Measurements from ENCODE around the gene PCCA.

DNA sequence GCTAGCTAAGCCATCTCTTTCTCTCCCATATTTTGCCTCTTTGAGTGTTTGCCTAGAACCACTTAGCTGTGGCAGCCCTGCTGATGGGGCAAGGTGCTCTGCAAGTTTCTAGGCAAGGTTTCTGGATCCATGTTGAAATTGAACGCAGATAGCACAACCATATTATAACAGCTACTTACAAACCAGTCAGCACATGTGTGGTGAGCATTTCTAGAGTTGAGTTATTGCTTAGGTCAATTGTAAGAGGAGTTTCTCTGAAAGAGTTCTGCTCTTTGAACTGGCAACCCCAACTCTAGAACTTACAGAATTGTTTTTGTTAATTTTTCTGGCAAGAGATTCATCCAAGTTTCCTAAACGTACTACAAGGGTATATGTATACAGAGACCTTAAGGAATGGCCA, 396.4 kb downstream of the PCCA start:
- TF ChIP-seq, protein P1, sequence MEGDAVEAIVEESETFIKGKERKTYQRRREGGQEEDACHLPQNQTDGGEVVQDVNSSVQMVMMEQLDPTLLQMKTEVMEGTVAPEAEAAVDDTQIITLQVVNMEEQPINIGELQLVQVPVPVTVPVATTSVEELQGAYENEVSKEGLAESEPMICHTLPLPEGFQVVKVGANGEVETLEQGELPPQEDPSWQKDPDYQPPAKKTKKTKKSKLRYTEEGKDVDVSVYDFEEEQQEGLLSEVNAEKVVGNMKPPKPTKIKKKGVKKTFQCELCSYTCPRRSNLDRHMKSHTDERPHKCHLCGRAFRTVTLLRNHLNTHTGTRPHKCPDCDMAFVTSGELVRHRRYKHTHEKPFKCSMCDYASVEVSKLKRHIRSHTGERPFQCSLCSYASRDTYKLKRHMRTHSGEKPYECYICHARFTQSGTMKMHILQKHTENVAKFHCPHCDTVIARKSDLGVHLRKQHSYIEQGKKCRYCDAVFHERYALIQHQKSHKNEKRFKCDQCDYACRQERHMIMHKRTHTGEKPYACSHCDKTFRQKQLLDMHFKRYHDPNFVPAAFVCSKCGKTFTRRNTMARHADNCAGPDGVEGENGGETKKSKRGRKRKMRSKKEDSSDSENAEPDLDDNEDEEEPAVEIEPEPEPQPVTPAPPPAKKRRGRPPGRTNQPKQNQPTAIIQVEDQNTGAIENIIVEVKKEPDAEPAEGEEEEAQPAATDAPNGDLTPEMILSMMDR (IDR thresholded peaks at IDR 0.05), result no peak
- no peak for TF ChIP-seq POLR2AphosphoS5 (IDR thresholded peaks at IDR 0.05; ENCODE audit: low read depth, low read length)
- no peak for TF ChIP-seq NRF1 (IDR thresholded peaks at IDR 0.05; ENCODE audit: low read depth, low read length)
- TF ChIP-seq FOXM1 (IDR thresholded peaks at IDR 0.05; ENCODE audit: low read depth), result no peak
- TF ChIP-seq SMC3 (IDR thresholded peaks at IDR 0.05; ENCODE audit: low read depth, low read length), result no peak
- no peak for TF ChIP-seq EP300 (IDR thresholded peaks at IDR 0.05; ENCODE audit: borderline replicate concordance in 1 of 2, low read depth in 1 of 2, low read length in 1 of 2)
- no peak for TF ChIP-seq ELF1 (IDR thresholded peaks at IDR 0.05)
